Neuron (in vitro differentiated cells): ENCODE measurements around the gene PC.

Source experiments
- H2AFZ ChIP-seq: one replicate; pipeline ENCODE4 v1.6.1; 2013; ENCODE audit warnings: low read depth, mild to moderate bottlenecking, inconsistent platforms, low read length, moderate library complexity
- H3K27me3 ChIP-seq: one replicate; pipeline ENCODE4 v1.6.1; 2013; ENCODE audit warnings: low read length; ENCODE audit not compliant: insufficient read depth
- H3K36me3 ChIP-seq: one replicate; pipeline ENCODE4 v1.6.1; 2013; ENCODE audit warnings: low read length; ENCODE audit not compliant: insufficient read depth
- H3K4me1 ChIP-seq: one replicate; pipeline ENCODE4 v1.6.1; 2013; ENCODE audit warnings: low read length; ENCODE audit not compliant: insufficient read depth
- H3K4me3 ChIP-seq: 2 replicates; pipeline ENCODE4 v1.5.1; 2013; ENCODE audit warnings: mild to moderate bottlenecking, low read length, moderate library complexity
- H3K9me3 ChIP-seq: one replicate; pipeline ENCODE4 v1.6.1; 2013; ENCODE audit warnings: low read length

Gene PC

GRCh38 chr11:66853242-66854229 is 104.6 kb downstream of the PC start:
- H3K4me1 ChIP-seq: peaks cover 14% of the 10 kb centered on the region
- H2AFZ ChIP-seq: no peak overlapping the region
- no peaks in the 10 kb centered on the region for H3K36me3 ChIP-seq
- no peak overlapping the region for H3K4me3 ChIP-seq
- no peaks in the 10 kb centered on the region for H3K9me3 ChIP-seq
- no peaks in the 10 kb centered on the region for H3K27me3 ChIP-seq

- Histone ChIP-seq H3K4me1 (peaks cover 14% of the 10 kb centered on the region), H2AFZ (no peak overlapping the region), H3K27me3 (no peaks in the 10 kb centered on the region), H3K36me3 (no peaks in the 10 kb centered on the region), H3K4me3 (no peak overlapping the region), H3K9me3 (no peaks in the 10 kb centered on the region)
These were observed 105.5 kb downstream of the PC start for GRCh38 chr11:66852466-66853241.

- Histone ChIP-seq H3K4me1 (peaks cover 10% of the 10 kb centered on the region), H3K27me3 (no peaks in the 10 kb centered on the region), H2AFZ (no peak overlapping the region), H3K9me3 (no peaks in the 10 kb centered on the region), H3K4me3 (no peak overlapping the region), H3K36me3 (peaks cover under 1% of the 10 kb centered on the region)
These were observed 106.3 kb downstream of the PC start for GRCh38 chr11:66851698-66852465.

- Histone ChIP-seq H3K27me3 (no peaks in the 10 kb centered on the region), H3K4me3 (no peak overlapping the region), H3K9me3 (no peaks in the 10 kb centered on the region), H3K4me1 (peaks cover 10% of the 10 kb centered on the region), H2AFZ (no peak overlapping the region), H3K36me3 (peaks cover 7% of the 10 kb centered on the region)
These were observed 107.0 kb downstream of the PC start for GRCh38 chr11:66851239-66851596.

- Histone ChIP-seq H3K4me1 (peaks cover 8% of the 10 kb centered on the region), H3K27me3 (no peaks in the 10 kb centered on the region), H2AFZ (no peak overlapping the region), H3K4me3 (no peak overlapping the region), H3K9me3 (no peaks in the 10 kb centered on the region), H3K36me3 (peaks cover 11% of the 10 kb centered on the region)
These were observed 107.5 kb downstream of the PC start for GRCh38 chr11:66850588-66851238.

- H3K4me3 ChIP-seq: no peak overlapping the region
- peaks cover 16% of the 10 kb centered on the region for H3K36me3 ChIP-seq
- peaks cover 4% of the 10 kb centered on the region for H3K4me1 ChIP-seq
- H3K27me3 ChIP-seq: no peaks in the 10 kb centered on the region
- no peak overlapping the region for H2AFZ ChIP-seq
- no peaks in the 10 kb centered on the region for H3K9me3 ChIP-seq
These were observed 108.0 kb downstream of the PC start for GRCh38 chr11:66850235-66850587.

GRCh38 chr11:66849501-66850234 is 108.5 kb downstream of the PC start:
- no peaks in the 10 kb centered on the region for H3K27me3 ChIP-seq
- H3K36me3 ChIP-seq: peaks cover 21% of the 10 kb centered on the region
- H3K4me1 ChIP-seq: peaks cover under 1% of the 10 kb centered on the region
- H3K9me3 ChIP-seq: no peaks in the 10 kb centered on the region
- H3K4me3 ChIP-seq: no peak overlapping the region
- H2AFZ ChIP-seq: no peak overlapping the region

GRCh38 chr11:66848671-66849500 is 109.3 kb downstream of the PC start:
- no peaks in the 10 kb centered on the region for H3K9me3 ChIP-seq
- H3K27me3 ChIP-seq: no peaks in the 10 kb centered on the region
- H2AFZ ChIP-seq: no peak overlapping the region
- H3K4me1 ChIP-seq: peaks cover 8% of the 10 kb centered on the region
- no peak overlapping the region for H3K4me3 ChIP-seq
- peaks cover 24% of the 10 kb centered on the region for H3K36me3 ChIP-seq

- Histone ChIP-seq H3K4me1 (peaks cover 8% of the 10 kb centered on the region), H3K4me3 (no peak overlapping the region), H3K9me3 (no peaks in the 10 kb centered on the region), H3K27me3 (no peaks in the 10 kb centered on the region), H3K36me3 (peaks cover 24% of the 10 kb centered on the region), H2AFZ (no peak overlapping the region)
These were observed 110.5 kb downstream of the PC start for GRCh38 chr11:66847461-66848232.

GRCh38 chr11:66846671-66847091 is 111.5 kb downstream of the PC start:
- peaks cover 17% of the 10 kb centered on the region for H3K4me1 ChIP-seq
- no peaks in the 10 kb centered on the region for H3K27me3 ChIP-seq
- peaks cover 24% of the 10 kb centered on the region for H3K36me3 ChIP-seq
- H3K4me3 ChIP-seq: no peak overlapping the region
- no peak overlapping the region for H2AFZ ChIP-seq
- no peaks in the 10 kb centered on the region for H3K9me3 ChIP-seq

- Histone ChIP-seq H3K27me3 (no peaks in the 10 kb centered on the region), H3K4me3 (no peak overlapping the region), H2AFZ (no peak overlapping the region), H3K4me1 (peaks cover 20% of the 10 kb centered on the region), H3K36me3 (peaks cover 27% of the 10 kb centered on the region), H3K9me3 (no peaks in the 10 kb centered on the region)
These were observed 112.3 kb downstream of the PC start for GRCh38 chr11:66845876-66846212.
